GM12878 (cell line): ENCODE data around the gene VIP. TPM values are rescaled to one million over a fixed set of nuclear protein-coding genes. Genes with fewer than 3 reads are reported as not detected.

Source experiments
- BCL11A ChIP-seq: IDR thresholded peaks from 2 replicates; pipeline ENCODE4 v1.6.1; 2011; ENCODE audit warnings: low read depth, low read length
- CBX3 ChIP-seq: fragments of 200-600 bp; sonication (generic); IDR thresholded peaks from 2 replicates; pipeline ENCODE4 v1.6.1; 2016; ENCODE audit warnings: low read depth, borderline replicate concordance
- CEBPB ChIP-seq, 2 experiments: fragments of 150-350 bp in 1 of 2; IDR thresholded peaks; 2 replicates each; pipeline ENCODE4 v1.6.1; 2012 to 2014; ENCODE audit warnings: low read depth in 2 of 2, low read length in 2 of 2, borderline replicate concordance in 1 of 2, inconsistent platforms in 1 of 2
- FOXM1 ChIP-seq: IDR thresholded peaks from 2 replicates; pipeline ENCODE4 v1.6.1; 2012; ENCODE audit warnings: low read depth, mild to moderate bottlenecking, inconsistent platforms, low read length, moderate library complexity
- IRF4 ChIP-seq: IDR thresholded peaks from 2 replicates; pipeline ENCODE4 v1.6.1; 2011; ENCODE audit warnings: low read depth, low read length
- KLF5 ChIP-seq: fragments of 450-650 bp; IDR thresholded peaks from 2 replicates; pipeline ENCODE4 v1.6.1; 2014; ENCODE audit warnings: mild to moderate bottlenecking; ENCODE audit not compliant: partially characterized antibody
- MEF2B ChIP-seq: fragments of 450-650 bp; IDR thresholded peaks from 2 replicates; pipeline ENCODE4 v1.6.1; 2018; ENCODE audit warnings: mild to moderate bottlenecking, moderate library complexity; ENCODE audit not compliant: partially characterized antibody, poor library complexity, severe bottlenecking
- NR2F1 ChIP-seq: fragments of 450-650 bp; conservative IDR thresholded peaks from 2 replicates; pipeline ENCODE4 v1.6.1; 2017; ENCODE audit warnings: mild to moderate bottlenecking
- POLR2A ChIP-seq: IDR thresholded peaks from 2 replicates; pipeline ENCODE4 v1.6.1; 2011; ENCODE audit warnings: low read depth, mild to moderate bottlenecking, low read length
- POU2F2 ChIP-seq: IDR thresholded peaks from 3 replicates; pipeline ENCODE4 v1.6.1; 2011; ENCODE audit warnings: low read depth, mild to moderate bottlenecking, low read length, borderline replicate concordance
- RB1 ChIP-seq: fragments of 450-650 bp; formaldehyde crosslinking; IDR thresholded peaks from 2 replicates; pipeline ENCODE4 v1.6.1; 2017; ENCODE audit warnings: mild to moderate bottlenecking, borderline replicate concordance
- RFX5 ChIP-seq: IDR thresholded peaks from 2 replicates; pipeline ENCODE4 v1.6.1; 2011; ENCODE audit warnings: low read depth, low read length, improper control_type of control experiment
- SIN3A ChIP-seq: IDR thresholded peaks from 2 replicates; pipeline ENCODE4 v1.6.1; 2012; ENCODE audit warnings: low read depth, low read length, improper control_type of control experiment
- SUZ12 ChIP-seq: fragments of 200-600 bp; sonication (generic); IDR thresholded peaks from one replicate; pipeline ENCODE4 v1.6.1; 2018; ENCODE audit warnings: antibody characterized with exemption, mild to moderate bottlenecking; ENCODE audit not compliant: unreplicated experiment
- WRNIP1 ChIP-seq: IDR thresholded peaks from 2 replicates; pipeline ENCODE4 v1.6.1; 2011; ENCODE audit warnings: low read depth, low read length, improper control_type of control experiment, borderline replicate concordance
- polyA plus RNA-seq, 11 experiments: library from polyadenylated mRNA; depleted of rRNA in 4 of 11; unstranded in 6 of 11; stranded (reverse) in 5 of 11; fragments of >200 nt; fragmentation: Nextera tagmentation in 4 of 11; fragmentation: Illumina TruSeq in 1 of 11; extraction: Ambion mirVana in 4 of 11; extraction: Trizol in 1 of 11; gene quantifications; 1 replicate in 1 of 11; 2 replicates in 10 of 11; pipeline versions ENCODE4 v1.2.1 to v1.2.3, GENCODE V29; 2011 to 2016; ENCODE audit warnings: inconsistent platforms in 2 of 11, missing spikeins in 2 of 11, low read depth in 1 of 11
- total RNA-seq, 4 experiments: library from RNA; depleted of rRNA in 3 of 4; stranded (reverse); fragments of >200 nt in 3 of 4; fragmentation: Illumina TruSeq in 1 of 4; extraction: Trizol in 1 of 4; gene quantifications; 2 replicates each; pipeline versions ENCODE4 v1.2.1 to v1.2.3, GENCODE V29; 2013 to 2021
- TF ChIP-seq, protein P1 (sequence below): fragments of 450-650 bp; IDR thresholded peaks from 2 replicates; pipeline ENCODE4 v1.6.1; 2017; ENCODE audit warnings: mild to moderate bottlenecking

The VIP gene
- total and polyA plus RNA-seq, 10 of the 15 experiments (the other 5 are each of a cell fraction or from before 2014, with no cell fraction given) = 0.23 TPM; not detected in 9

DNA sequence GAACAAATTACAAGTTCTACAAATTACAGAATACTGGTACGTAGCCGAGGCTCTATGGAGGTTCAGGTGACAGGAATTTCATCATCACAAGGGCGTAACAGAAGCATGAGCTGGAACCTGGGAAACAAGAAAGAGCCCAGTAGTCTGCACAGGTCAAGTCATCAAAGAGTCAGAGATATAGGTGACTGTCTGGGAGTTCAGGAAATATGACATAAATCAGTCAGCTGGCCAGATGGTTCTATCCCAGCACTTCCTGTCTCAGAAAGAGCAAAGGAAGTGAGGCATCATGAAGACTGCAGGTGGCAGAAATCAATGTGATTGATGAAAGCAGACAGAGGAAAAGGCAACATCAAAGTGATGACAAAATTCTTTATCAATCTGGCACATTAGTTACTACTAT, 29.6 kb upstream of the VIP start (continued):
- TF ChIP-seq SUZ12 (no peak), CEBPB (IDR thresholded peaks at IDR 0.05; ENCODE audit: borderline replicate concordance in 1 of 2, low read depth in 2 of 2, low read length in 2 of 2) (no peak), RB1 (no peak), RFX5 (no peak), IRF4 (no peak), MEF2B (no peak), KLF5 (no peak), NR2F1 (no peak), SIN3A (no peak), POLR2A (no peak), WRNIP1 (no peak), FOXM1 (no peak), BCL11A (no peak), POU2F2 (no peak), CBX3 (no peak)
- TF ChIP-seq, protein P1, sequence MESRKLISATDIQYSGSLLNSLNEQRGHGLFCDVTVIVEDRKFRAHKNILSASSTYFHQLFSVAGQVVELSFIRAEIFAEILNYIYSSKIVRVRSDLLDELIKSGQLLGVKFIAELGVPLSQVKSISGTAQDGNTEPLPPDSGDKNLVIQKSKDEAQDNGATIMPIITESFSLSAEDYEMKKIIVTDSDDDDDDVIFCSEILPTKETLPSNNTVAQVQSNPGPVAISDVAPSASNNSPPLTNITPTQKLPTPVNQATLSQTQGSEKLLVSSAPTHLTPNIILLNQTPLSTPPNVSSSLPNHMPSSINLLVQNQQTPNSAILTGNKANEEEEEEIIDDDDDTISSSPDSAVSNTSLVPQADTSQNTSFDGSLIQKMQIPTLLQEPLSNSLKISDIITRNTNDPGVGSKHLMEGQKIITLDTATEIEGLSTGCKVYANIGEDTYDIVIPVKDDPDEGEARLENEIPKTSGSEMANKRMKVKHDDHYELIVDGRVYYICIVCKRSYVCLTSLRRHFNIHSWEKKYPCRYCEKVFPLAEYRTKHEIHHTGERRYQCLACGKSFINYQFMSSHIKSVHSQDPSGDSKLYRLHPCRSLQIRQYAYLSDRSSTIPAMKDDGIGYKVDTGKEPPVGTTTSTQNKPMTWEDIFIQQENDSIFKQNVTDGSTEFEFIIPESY = no peak
